Retinal pigment epithelial cell (primary cell): ENCODE measurements around the gene DOK1.
A peak's percentile ranks its signal among the peaks of the same experiment; 100 is the strongest.

Experiments
- DNase-seq: peaks from one replicate; pipeline ENCODE4 v3.0.0-alpha.2; 2010; ENCODE audit warnings: low read depth
- H3K4me3 ChIP-seq: 2 replicates; pipeline ENCODE4 v1.5.1; 2011; ENCODE audit warnings: mild to moderate bottlenecking, low read length, control low read depth, moderate library complexity
- TF ChIP-seq, protein P1 (sequence below): conservative IDR thresholded peaks from 2 replicates; pipeline ENCODE4 v1.5.1; 2011; ENCODE audit warnings: low read depth, low read length, control low read depth, inconsistent platforms

The DOK1 gene

GRCh38 chr2:74553892-74554819, at the start of gene DOK1, which contains the start of gene LOXL3:
Gene DOK1, plus strand, starts transcription at chr2:74554720. Its CDS starts 35 bp downstream, at chr2:74554755.
Gene LOXL3, minus strand, starts transcription at chr2:74553942. Its CDS starts 1,308 bp downstream, at chr2:74552634.
- peak; percentile 53 for DNase-seq
- H3K4me3 ChIP-seq, result peak within 1 kb of the TSS; percentile 94
- TF ChIP-seq, protein P1, sequence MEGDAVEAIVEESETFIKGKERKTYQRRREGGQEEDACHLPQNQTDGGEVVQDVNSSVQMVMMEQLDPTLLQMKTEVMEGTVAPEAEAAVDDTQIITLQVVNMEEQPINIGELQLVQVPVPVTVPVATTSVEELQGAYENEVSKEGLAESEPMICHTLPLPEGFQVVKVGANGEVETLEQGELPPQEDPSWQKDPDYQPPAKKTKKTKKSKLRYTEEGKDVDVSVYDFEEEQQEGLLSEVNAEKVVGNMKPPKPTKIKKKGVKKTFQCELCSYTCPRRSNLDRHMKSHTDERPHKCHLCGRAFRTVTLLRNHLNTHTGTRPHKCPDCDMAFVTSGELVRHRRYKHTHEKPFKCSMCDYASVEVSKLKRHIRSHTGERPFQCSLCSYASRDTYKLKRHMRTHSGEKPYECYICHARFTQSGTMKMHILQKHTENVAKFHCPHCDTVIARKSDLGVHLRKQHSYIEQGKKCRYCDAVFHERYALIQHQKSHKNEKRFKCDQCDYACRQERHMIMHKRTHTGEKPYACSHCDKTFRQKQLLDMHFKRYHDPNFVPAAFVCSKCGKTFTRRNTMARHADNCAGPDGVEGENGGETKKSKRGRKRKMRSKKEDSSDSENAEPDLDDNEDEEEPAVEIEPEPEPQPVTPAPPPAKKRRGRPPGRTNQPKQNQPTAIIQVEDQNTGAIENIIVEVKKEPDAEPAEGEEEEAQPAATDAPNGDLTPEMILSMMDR, result no peak

DNA sequence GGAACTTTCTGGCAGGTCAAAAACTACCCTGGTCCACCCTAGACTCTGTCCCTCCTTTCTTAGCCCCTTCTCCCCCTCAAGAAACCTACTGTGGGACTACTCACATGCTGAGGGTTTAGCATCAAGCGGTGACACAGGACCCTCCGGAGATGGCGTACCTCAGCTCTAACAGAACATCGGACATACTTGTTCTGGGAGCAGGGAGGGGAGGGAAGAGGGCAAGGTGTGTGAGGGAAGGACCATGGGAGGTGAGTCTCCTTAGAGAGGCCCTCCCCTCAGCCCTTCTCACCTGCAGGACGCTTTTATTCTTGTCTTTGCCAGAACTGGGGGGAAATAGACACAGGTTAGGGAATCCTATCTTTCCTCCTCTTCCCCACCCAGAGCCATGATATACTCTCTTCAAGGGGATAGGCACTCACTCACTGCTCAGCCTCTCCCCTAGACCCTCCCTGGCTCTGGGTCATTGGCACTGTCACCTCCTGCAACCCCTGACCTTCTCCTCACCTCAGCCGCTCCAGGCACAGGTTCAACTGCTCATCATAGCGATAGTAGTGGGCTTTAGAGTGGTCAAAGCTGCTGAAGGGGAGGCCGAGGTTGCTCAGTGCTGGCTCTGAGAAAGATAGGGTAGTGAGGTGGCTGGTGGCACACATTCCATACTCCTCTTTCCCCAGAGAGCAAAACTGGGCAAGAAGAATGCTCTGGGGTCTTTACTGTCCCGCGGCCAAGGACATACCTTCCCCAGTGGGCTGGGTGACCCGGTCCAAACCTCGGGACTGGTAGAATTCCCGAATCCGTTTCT, 48.9 kb upstream of the DOK1 start:
- TF ChIP-seq, protein P1, result no peak
- no peak for DNase-seq
- peak overlapping the region; percentile 14 for H3K4me3 ChIP-seq

GRCh38 chr2:74507145-74507925, 47.2 kb upstream of the DOK1 start, which contains the start of gene PCGF1:
Gene PCGF1, minus strand, starts transcription at chr2:74507695. Its CDS starts 27 bp downstream, at chr2:74507668.
- DNase-seq, result peak; percentile 85
- H3K4me3 ChIP-seq, result peak within 1 kb of the TSS; percentile 98
- TF ChIP-seq, protein P1, result peak; percentile 46

DNA sequence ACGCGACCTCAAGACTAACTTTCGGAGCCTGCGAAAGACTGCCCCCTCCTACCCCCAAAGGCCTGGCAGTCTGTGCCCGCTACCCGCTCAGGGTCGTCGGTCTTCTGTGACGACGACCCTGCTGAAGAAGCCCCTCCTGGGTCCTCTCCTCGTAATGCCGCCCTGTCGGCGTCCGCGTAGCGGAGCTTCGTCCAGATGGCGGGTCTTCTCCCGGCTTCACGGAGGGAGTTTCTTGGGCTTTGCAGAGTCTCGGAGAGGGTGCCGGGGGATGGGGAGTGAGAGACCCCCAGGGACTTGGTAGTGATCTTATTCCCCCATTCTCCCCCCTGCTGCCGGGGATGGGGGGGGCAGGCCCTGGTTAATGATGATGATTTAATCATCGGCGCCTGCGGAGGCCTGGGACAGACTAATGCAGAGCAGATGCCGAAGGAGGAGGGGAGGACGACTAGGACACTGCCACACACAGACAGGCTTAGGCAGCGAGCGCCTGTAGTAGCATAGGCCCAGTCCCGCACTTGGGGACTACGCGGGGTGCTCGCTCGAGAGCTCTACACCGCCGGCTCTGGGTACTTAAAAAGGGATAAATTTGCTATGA, 46.5 kb upstream of the DOK1 start:
- DNase-seq, result no peak
- TF ChIP-seq, protein P1, result no peak
- peak overlapping the region; percentile 98 for H3K4me3 ChIP-seq

- DNase-seq, result no peak
- TF ChIP-seq, protein P1, result no peak
- no peak overlapping the region for H3K4me3 ChIP-seq
These were observed 44.2 kb upstream of the DOK1 start for GRCh38 chr2:74510272-74510671.
